ENCODE measurements around the gene NOC4L.
A peak's percentile ranks its signal among the peaks of the same experiment; 100 is the strongest.
"Not testable (repeated sequence)": the region's sequence is repeated elsewhere in the genome, so short reads cannot be mapped to it uniquely, and the experiment has no call there.

The NOC4L gene

DNA sequence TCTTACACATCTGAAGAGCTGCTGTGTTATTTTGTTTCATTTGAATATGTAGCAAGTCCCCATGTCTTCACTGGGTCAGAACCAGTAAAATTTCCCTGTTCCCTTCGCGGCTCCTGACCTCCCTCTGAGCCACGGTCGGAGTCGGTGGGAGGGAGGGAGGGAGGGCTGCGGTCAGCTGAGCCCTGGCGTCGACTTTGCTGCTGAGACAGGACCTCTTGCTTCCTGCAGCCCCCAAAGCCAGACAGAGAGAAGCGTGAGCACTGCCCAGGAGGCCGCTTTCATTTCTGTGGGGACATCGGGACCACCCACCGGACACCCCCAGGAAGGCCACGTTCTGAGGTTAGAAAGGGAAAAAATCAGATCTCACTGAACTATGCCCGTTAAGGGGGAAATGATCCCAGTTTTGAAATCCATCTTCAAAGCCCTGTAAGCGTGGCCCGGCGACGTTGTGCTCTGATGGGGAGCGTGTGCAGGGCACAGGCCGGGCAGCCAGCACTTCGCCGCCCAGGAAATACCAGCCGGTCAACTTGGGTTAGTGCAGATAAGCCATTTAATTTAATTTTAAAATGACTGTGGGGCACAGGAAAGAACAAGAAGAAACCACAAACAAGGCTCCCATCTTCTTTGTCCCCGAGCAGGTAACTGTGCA is 42.1 kb downstream of the NOC4L start:
- no peak for DNase-seq

DNA sequence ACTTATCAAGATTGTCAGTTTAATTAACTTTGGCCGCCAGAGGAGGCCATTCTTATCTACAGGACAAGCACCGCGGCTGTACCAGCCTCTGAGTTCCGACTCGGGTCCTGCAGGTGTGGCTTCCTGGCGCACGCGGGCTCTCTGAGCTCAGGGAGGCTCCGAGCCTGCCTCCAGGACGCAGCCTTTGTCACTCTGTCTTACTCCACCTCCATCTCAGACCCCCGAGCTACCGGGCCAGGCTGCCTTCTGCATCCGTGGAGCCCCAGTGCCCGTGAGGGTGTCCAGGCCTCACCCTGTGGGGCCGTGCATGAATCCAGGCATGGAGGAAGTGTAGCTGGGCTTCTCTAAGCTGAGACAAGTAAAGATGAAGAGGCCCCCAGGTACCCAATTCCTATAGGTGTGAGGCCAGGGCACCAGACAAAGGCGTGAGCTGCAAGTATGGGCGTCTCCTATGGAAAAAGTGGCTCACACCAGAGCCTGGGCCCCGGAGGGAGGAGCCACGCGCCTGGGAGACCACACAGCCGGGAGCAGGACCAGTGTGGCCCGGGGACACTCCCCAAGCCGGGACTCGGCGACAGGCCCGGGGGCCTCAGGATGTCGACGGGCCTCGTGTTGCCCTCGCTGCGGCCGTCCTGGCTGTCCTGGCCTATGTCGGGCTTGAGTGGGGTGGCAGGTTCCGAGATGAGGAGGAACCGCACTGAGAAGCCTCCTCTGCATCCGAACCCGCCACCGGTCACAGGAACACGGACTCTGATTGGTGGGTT is 42.8 kb downstream of the NOC4L start:
- no peak for DNase-seq

DNA sequence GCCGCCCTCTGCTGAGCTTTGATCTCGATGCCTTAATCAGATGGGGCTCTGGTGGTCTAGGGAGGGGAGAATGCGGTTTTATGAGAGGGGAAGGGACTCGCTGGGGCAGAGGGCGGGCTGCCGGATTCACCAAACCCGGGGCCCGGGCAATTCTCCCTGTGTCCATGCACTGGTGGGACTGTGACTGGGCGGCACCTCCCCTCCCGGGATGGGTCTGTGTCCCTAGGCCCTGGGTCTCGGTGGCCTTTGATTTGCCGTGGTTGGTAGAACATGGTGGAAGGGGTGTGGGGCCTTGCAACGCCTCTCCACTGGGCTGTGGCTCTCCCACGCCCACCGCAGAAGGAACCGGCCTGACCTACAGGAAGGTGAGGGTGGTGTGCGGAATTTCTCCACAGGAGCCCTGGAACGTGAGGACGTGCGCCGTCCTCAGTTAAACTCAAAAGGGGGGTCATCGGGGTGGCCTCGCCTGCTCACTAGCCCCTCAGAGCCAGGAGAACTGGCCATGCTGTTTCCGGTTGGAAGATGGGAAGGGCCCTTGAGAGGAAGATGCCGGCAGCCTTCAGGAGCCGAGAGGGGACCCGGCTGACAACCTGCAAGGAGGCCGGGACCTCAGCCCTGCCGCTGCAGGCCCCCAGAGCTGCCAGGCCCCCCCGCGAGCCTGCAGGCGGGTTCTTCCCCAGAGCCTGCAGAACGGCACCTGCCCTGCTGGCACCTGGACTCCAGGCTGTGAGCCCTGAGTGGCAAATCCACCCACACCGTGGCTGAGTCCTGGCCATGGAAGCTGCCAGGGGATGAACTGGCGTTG is 43.6 kb downstream of the NOC4L start:
- DNase-seq = no peak

DNA sequence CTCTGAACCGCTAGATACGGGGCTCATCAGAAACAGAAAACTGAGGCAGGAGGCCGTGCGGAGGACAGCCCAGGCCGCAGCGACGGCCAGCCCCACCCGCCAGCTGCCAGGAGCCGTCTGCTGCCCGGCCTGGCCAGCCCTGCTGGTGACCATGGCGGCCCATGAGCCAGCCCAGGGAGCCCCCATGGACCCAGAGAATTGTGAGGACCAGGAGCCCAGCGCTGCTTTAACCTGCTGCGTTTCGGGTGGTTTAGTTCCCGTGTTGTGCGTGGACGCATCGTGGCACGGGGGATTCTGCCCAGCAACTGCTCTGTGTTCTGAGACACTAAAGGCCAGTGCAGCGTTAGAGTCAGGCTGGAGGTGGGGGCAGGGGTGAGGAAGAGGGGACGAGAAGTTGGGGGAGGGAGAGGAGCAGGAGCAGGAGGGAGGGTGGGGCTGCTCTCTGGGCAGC is 44.2 kb downstream of the NOC4L start:
- DNase-seq = no peak

DNA sequence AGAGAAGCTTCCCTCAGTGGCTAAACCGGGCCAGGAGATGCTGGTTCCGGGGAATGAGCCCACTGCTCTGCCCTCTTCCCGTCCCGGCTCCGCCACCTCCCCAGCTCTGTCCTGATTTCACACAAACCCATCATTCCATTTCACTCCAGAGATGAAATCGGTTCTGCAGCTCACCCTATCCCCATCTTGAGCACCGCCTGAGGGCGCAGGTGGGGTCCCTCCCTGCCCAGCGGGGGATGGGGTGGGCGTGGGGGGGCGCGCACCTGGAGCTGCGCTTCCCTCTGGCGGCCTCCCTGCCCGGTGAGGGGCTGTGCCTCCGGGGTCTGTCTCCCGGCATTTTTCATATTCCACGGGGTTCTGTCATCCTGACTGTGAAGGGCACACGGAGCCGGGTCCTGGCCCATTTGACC is 44.7 kb downstream of the NOC4L start:
- no peak for DNase-seq

DNA sequence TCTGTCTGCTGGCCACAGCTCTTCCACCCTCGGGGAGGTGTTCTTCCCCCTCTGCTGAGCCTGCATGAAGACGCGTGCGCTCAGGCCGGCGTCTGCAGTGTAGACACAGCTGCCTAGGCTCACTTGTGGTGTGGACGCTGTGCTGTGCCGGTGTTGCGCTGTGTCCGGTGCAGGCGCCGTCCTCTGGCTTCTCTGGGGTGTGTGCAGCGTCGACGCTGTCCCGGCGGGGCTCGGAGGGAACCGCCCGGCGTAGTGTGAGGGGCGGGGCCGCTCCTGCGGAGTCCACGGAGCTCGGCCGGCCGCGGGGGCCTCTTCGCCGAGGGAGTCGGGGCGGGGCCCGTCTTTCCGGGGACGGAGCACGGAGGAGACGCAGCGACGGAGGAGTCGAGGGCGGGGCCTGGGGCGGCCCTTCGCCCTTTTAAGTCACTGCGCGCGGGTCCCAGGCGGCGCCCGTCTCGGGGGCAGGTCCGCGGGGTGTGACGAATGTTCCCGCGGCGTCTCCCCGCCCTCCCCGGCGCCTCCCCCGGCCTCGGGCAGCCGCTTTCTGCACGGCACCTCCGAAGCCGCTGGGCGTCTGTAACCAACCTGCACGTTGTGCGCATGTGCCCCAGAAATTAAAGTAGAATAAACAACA is 45.2 kb downstream of the NOC4L start:
- peak in 1 of 2 donors; percentile 53 for DNase-seq

DNA sequence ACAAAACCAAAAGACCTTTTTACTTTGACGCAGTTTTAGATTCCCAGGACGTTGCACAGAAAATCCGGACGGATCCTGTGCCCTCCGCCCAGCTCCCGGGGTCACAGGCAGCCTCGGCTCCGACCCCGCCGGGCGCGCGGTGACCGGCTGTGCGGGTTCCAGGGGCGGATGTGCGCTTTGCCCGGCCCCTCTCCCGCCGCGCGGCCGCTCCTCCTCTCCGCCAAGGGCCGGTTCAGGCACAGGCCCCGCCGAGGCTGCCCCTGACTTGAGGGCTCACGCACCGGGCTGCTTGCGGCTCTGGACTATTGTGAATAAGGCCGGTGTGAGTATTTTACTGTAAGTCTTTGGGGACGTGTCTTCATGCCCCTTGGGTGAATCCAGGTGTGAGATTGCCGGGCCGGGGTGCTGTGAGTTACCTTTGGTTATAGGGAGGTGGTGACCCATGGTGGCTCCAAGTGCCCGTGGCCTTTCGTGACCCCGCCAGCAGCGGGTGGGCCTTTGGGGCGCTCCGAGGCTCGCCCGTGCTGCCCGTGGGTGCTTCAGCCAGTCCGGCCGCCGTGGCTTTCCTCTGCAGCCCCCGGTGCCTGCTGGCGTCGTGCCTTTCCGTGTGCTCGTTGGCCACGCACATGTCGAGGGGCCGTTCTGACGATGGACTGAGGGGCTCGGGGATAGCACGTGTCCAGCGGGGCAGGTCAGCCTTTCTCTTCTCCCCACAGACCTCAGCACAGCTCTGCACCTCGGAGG is 45.9 kb downstream of the NOC4L start:
- no peak for DNase-seq

DNA sequence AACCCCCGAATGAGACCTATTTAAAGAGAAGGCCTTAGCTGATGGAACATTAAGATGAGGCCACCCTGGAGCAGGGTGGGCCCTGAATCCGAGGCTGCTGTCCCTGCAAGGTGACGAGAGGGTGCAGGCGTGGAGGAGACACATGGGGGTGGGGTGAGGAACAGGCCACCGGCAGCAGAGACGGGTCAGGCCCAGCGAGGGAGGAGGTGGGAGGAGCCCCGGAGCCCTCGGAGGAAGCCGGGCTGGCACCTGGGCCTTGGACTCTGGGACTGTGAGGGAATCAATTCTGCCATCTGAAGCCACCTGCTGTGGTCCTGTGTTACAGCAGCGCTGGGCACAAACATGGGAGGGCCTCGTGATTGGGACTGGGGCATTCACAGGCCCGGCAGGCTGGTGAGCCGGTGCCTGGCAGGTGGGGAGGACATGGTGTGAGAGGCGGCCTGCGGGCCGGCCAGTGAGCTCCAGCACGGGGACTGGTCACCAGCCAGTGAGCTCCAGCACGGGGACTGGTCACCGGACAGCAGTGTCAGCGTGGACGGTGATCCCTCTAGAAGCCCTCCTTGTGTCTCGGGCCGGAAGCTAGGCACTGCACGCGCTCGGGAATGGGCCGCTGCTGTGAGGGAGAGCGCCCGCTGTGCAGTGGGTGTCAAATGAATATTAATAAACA is 46.7 kb downstream of the NOC4L start:
- DNase-seq = no peak

DNA sequence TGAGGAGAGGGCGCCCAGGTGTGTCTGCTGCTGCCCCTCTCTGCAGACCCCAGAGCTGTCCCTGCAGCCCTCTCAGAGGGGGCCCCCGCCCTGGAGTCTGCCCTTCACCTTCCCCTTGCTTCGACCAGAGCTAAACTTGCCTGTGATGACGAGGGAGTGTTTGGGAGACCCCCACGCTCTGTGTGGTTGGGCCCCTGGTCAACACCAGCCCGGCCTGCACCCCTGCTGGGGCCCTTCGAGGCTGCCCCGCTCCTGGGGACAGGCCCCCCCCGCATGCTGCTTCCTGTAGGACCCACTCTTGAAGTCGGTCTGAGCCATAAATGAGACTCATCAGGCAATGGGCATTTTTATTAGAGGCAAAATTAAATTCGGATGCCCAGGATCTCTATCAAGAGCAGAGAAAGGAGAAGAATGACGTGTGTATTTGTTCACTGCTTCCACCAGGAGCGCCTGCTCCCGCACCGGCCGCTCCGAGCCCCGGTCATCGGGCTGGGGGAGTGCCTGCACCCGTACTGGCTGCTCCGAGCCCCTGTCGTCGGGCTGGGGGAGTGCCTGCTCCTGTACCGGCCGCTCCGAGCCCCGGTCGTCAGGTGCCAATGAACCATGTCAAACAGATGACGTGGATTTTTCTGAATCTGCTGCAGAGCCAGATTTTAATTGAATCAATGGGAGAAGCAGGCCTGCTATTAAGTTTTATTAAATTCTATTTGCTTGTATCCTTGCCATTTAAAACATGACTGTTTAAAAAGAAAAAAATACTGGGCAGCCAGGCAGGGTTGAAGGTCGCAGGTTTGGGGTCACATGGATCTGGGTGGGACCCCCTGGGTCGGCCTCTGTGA is 47.7 kb downstream of the NOC4L start:
- DNase-seq = no peak

DNA sequence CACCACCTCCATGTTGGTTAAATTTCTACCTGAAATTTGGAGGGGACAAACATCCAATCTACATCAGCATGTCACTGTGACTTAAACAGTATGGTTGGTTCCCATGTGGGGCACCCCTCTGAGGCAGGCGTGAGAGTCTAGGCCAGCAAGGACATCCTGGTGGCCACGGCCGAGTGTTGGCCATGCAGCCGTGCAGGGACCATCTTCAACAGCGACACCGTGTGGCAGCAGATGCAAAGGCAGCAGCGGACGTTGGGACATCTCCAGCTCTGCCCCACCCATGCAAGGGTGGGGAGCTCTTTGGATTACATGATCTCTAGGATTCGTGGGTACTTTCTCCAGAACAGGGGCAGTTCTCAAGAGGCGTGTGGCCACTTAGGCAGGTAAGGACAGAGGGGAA is 49.8 kb downstream of the NOC4L start:
- DNase-seq = no peak

DNA sequence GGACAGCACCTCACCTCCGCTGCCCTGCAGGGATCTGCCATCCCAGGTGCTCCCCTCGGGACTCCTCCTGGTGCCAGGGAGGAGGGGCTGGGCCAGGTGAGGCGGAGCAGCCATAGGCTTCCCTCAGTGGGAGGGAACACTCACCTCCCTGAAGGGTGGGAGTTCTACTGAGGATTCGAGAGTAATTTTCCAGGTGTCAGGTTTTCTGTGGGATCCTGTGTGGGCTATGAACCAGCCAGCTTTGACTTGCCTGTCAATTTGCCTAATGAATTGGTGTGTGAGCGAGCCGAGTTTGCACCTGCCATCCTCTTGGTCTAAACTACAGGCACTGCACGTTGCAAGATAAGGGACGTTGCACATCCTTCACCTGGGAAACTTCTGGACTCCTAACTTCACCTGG is 50.3 kb downstream of the NOC4L start:
- no peak for DNase-seq

DNA sequence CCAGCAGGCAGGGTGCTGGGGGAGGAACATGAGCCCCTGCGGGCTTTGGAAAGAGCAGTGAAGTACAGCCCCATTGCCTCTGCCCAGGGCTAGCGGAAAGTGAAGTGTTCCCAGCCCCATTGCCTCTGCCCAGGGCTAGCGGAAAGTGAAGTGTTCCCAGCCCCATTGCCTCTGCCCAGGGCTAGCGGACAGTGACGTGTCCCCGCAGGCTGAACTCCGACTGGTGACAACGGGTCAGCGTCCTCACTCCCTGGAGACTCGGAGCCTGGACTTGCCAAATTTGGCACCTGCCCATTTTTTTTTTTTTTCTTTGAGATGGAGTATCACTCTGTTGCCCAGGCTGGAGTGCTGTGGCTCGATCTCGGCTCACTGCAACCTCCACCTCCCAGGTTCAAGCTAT is 51.0 kb downstream of the NOC4L start:
- DNase-seq = not testable (repeated sequence)

DNA sequence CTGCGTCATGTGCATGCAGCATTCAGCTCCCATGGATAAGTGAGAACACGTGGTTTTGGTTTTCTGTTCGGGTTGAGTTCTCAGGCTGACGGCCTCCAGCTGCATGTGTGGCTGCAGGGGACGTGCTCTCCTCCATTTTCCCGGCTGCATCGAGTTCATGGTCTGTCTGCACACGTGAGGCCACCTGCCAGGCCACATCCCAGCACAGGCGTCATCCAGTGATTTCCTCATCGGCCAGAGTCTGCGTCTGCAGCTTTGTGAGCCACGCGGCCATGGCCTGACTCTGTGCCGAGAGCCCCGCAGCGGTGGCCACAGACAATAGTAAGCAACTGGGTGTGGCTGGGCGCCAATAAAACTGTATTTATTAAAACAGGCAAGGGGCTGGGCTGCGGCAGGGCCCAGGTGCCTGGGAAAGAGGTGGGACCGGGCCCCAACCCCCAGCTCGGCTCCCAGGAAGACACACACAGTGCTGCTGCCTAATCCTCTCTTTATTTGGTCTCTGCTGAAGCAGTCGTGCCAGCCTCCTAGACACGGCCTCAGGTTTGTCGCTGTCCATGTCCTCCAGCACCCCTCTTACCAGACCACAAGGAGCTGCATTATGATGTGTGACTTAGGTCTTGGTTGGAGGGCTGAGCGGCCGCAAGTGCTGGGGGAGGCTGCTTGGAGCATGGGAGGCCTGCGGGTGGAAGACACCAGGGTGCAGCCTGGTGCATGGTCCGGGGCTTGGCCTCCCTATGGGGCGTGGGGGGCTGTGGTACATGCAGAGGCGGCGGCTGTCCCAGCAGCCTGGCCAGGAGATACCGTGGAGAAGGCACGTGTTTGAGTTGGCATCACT is 52.0 kb downstream of the NOC4L start:
- DNase-seq = no peak

DNA sequence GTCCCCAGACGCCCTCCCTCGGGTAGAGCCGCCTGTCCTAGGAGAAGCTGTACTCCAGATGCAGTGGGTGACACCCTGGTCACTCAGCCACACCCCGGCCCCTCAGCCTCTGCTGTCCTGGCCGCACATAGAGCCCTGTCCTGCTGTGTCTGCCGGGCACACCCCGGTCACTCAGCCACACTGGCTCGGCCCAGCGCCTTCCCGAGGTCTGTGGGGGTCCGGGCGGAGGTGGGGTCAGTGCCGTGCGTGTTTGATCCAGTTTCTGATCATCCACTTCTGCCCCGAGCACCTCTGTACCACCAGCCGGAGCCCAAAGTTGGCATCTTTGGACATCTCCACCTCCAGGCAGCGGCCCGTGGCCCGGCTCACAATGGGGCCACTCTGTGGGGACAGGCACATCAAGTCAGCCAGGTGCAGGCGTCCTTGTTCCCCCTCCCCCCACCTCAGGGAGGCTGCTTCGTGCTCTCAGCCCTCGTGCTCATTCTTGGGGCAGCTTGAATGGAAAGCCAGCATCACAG is 52.7 kb downstream of the NOC4L start:
- no peak for DNase-seq

DNA sequence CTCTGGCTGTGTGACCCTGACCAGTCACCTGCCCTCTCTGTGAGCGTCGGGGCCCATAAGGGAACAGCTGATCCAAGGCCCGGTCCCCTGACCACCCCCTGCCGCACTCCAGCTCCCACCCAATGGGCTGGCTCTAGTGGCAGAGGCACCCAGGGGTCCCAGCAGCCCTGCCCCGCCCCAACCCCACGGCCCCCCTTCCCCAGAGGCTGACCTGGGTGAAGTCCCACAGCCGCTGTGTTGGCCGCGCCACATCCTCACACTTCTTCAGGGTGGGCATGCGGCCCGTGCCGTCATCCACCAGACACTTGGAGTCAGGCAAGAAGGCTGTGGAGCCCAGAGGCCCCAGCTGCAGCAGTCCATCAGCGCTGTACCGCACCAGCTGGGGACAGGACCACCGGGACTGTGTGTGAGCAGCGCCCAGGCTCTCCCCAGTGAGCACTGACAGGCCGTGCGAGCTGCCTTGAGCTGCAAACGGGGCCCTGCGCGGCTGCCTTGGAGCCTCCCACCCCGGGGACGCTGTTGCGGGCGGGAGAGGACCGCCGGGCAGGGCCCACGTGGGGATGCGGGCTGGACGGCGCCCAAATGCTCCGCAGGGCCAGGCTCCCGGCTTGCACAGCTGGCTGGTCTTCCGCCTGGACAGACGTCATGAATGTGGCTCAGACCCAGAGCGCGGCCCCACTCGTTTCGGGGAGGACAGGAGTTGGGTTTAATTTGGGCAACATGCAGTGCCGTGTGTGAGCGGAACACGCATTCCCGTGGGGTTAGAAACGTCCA is 53.5 kb downstream of the NOC4L start:
- peak in 1 of 2 donors; percentile 25 for DNase-seq

DNA sequence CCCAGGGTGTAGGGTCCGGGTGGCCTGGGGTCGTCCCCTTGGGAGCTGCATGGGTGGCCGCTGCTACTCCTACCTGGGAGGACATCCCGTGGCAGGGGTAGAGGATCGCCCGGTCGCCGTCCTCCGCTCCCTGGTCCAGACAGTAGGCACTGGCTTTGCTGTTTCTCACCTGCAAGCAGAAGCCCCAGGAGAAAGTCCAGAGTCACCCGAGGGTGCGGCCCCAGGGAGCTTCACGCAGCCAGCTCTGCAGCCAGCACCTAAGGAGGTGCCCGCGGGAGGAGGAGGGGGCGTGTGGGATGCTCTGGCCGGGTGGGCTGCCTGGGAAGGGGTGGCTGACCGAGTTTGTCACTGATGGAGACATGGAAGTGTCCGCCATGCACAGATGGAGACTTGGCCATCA is 54.8 kb downstream of the NOC4L start:
- no peak for DNase-seq

DNA sequence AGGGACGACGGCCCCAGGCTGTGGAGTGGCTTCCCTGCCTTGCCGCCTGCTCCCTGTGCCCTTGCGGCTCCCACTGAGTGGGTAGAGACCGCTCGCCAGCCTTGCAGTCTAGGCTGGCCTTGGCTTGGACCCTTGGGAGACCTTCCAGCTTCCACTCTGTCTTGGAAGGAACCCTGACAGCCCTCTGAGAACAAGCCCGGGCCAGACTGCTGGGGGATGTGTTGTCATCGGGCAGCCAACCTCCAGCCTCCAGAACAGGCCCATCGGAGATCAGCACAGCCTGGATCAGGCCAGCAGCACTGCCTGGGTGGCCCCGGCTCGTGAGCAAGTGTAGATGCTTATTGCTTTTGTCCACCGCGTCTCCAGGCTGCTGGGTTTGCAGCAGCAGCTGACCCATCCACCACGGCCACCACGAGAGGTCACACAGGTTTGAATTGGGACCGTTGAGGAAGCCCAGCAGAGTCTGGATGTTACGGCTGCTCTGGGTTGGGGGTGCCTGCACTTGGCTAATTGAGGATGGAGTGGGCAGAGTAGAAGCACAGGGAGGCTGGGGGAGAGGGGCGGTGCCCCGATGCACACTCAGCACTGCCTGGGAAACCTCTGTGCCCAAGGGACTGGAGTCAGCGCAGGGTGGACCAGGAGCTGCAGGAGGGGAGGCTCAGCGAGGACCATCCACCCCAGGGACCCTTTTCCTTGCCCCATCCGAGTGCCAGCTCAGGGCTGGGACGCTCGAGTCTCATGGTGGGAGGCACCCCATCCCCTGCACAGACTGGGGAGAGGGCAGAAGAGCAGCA is 55.5 kb downstream of the NOC4L start:
- no peak for DNase-seq

DNA sequence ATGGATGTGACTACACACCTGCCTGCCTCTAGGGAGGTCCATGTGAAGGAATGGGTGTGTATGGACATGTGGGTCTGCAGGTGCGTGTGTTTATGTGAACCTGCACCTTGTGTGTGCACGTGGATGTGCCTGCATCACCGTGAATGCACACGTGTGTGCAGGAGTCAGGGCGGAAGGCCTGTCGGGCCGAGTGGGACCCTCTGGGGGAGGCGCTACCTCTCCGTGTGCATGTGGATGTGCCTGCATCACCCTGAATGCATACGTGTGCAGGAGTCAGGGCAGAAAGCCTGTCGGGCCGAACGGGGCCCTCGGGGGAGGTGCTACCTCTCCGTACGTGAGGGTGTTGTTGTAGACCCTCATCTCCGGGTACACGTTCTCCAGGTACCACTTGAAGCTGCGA is 56.5 kb downstream of the NOC4L start:
- DNase-seq = no peak

Data from hippocampal formation (tissue), 2 donors.